ENCODE measurements around the gene GSN. TPM values are rescaled to one million over a fixed set of nuclear protein-coding genes. Genes with fewer than 3 reads are reported as not detected.

GSN gene
- total RNA-seq, 1 experiment from 2014 or later, result 278 TPM

GRCh38 chr9:121328876-121329681 lies 61.1 kb downstream of the GSN start:
- no TSS peak for BruUV-seq (replicated peaks)
- Histone ChIP-seq H3K36me3 (ENCODE audit: control insufficient read depth, insufficient read depth, low read length) (peaks cover 8% of the 10 kb centered on the region), H3K4me1 (ENCODE audit: control insufficient read depth, insufficient read depth, low read length) (no peaks in the 10 kb centered on the region), H3K27ac (ENCODE audit: low read length) (no peak overlapping the region), H3K27me3 (ENCODE audit: control insufficient read depth, insufficient read depth, low read length) (no peaks in the 10 kb centered on the region), H3K4me3 (ENCODE audit: low read depth in 2 of 2, low read length in 2 of 2) (no peak overlapping the region), H3K9me3 (ENCODE audit: control insufficient read depth, insufficient read depth, low read depth, low read length) (no peaks in the 10 kb centered on the region)
- no peak for DNase-seq (ENCODE audit: low read depth, low spot score)
- in situ Hi-C loops (cut with HindIII; ENCODE audit: low pct_unique_long_range_greater_than_20kb, low sequenced_read_pairs) (no loop called here), intact Hi-C loops (cut with micrococcal nuclease; ENCODE audit: unreplicated experiment) (no loop called here)
- CTCF ChIA-PET, result no interaction called here
- ATAC-seq, result no peak
- POLR2A ChIA-PET, result no interaction called here
- no peak for TF ChIP-seq CTCF (IDR thresholded peaks at IDR 0.05)

GRCh38 chr9:121331549-121331948 lies 63.6 kb downstream of the GSN start:
- POLR2A ChIA-PET, result no interaction called here
- intact Hi-C loops (cut with micrococcal nuclease; ENCODE audit: unreplicated experiment), result no loop called here
- no peak for DNase-seq (ENCODE audit: low read depth, low spot score)
- H3K27ac ChIP-seq (ENCODE audit: low read length), result no peak overlapping the region
- H3K4me3 ChIP-seq (ENCODE audit: low read depth in 2 of 2, low read length in 2 of 2), result no peak overlapping the region
- CTCF ChIA-PET, result no interaction called here
- in situ Hi-C loops (cut with HindIII; ENCODE audit: low pct_unique_long_range_greater_than_20kb, low sequenced_read_pairs), result no loop called here
- no peaks in the 10 kb centered on the region for H3K4me1 ChIP-seq (ENCODE audit: control insufficient read depth, insufficient read depth, low read length)
- no peak for TF ChIP-seq TCF7L2 (IDR thresholded peaks at IDR 0.05; ENCODE audit: low read depth, low read length)
- TF ChIP-seq CTCF (IDR thresholded peaks at IDR 0.05), result no peak
- TF ChIP-seq SIN3A (IDR thresholded peaks at IDR 0.05; ENCODE audit: borderline replicate concordance, insufficient read depth, low read depth, low read length), result no peak
- TF ChIP-seq REST (IDR thresholded peaks at IDR 0.05; ENCODE audit: insufficient read depth in 1 of 2, low read depth in 2 of 2, low read length in 1 of 2), result no peak
- no peak for TF ChIP-seq POLR2AphosphoS5 (IDR thresholded peaks at IDR 0.05; ENCODE audit: low read depth, low read length)
- BruUV-seq (replicated peaks), result no TSS peak
- ATAC-seq, result no peak
- no peaks in the 10 kb centered on the region for H3K27me3 ChIP-seq (ENCODE audit: control insufficient read depth, insufficient read depth, low read length)
- peaks cover 8% of the 10 kb centered on the region for H3K36me3 ChIP-seq (ENCODE audit: control insufficient read depth, insufficient read depth, low read length)
- H3K9me3 ChIP-seq (ENCODE audit: control insufficient read depth, insufficient read depth, low read depth, low read length), result no peaks in the 10 kb centered on the region
